HG02642 (cell line): ENCODE measurements around the gene ADGRA3.
"Not testable (repeated sequence)": the region's sequence is repeated elsewhere in the genome, so short reads cannot be mapped to it uniquely, and the experiment has no call there.

Experiments used
- ATAC-seq: cut with Tn5 transposase; IDR thresholded peaks from one replicate; pipeline ENCODE4 v1.9.1; 2021; ENCODE audit warnings: mild to moderate bottlenecking; ENCODE audit not compliant: unreplicated experiment, poor library complexity

ADGRA3 gene

DNA sequence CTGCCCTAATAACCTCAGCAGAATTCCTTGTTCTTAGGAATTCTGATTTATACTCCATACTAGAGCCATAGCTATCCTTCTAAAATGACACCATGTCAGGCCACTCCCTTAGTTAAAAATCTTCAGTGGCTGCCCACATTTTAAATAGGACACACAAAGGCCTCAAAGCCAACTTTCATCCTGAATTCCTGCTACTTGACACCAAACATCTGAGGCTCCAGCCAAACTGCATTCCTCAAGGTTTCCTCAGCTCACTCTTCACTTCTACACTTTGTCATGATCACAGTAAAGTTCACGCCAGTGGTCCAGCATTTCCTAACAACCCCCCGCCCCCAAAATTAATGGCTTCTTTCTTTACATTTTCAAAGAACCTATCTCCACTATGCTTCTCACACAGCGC is 124.3 kb downstream of the ADGRA3 start:
- ATAC-seq, result no peak

DNA sequence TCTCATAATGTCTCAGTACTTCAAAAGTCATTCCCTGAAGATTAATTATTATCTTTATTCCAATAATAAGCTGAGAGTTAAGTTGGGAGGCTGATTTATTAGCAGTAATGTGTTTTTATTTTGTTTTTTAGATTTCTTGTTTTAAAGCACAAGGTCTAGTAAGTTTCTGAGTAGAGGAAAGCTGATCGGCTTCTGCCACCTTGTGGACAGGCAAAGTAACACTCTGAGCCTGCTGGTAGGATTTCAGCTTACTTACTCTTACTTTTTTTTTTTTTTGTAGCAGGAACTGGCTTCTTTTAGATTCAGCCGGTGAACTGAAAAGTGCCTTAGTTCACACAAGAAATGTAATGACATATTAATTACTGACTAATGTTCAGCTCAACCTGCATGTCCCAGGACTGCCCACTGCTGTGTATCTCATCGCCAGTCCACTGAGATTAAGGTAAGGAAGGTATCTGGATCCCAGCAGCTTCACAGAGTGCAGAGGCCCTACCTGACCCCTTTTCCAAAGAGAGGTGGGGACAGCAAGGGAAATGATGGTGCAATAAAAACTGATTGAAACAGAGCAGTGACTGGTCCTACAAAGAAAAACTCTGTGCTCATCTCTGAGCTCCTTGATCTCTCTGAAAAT is 126.5 kb downstream of the ADGRA3 start:
- ATAC-seq, result peak; percentile 72

DNA sequence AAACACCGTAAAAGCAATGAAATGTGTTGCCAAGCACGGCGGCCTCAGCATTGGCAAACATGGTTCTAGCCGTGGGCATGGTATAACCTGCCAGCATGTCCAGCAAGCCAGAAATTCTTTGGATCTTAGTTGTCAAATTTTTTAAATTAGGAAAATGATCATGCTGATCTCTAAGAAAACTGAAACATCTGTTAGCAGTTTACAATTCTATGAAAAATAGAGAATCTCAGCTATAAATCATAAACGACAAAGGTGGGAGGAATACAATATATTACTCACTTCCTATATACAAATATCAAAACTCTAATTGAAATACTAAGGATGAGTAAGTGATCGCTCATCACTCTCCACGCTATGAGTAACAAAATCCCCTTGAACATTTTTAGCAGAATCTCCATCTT is 130.3 kb downstream of the ADGRA3 start:
- no peak for ATAC-seq

DNA sequence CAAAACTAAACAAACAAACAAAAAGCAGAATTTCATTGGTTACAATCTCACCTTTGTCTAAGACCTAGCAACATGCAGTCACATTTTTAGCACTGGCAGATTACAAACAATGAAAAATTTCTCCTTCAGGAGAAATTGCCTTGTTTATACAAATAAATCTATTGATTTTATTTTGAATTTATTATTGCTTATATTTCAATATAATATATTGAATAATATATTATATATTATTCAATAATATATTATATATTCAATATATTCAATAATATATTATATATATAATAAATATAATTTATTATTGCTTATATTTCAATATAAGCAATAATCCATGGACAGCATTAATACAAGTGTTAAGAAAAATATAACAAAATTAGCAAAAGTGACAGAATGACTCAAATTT is 131.7 kb downstream of the ADGRA3 start:
- ATAC-seq, result no peak

DNA sequence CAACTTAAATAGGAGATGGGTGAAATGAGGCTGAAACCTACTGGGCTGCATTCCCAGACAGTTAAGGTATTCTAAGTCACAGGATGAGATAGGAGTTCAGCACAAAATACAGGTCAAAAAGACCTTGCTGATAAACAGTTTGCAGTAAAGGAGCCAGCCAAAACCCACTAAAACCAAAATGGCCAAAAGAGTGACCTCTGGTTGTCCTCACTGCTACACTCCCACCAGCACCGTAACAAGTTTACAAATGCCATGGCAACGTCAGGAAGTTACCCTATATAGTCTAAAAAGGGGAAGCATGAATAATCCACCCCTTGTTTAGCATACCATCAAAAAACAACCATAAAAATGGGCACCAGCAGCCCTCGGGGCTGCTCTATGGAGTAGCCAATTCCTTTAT is 133.7 kb downstream of the ADGRA3 start:
- ATAC-seq, result not testable (repeated sequence)

DNA sequence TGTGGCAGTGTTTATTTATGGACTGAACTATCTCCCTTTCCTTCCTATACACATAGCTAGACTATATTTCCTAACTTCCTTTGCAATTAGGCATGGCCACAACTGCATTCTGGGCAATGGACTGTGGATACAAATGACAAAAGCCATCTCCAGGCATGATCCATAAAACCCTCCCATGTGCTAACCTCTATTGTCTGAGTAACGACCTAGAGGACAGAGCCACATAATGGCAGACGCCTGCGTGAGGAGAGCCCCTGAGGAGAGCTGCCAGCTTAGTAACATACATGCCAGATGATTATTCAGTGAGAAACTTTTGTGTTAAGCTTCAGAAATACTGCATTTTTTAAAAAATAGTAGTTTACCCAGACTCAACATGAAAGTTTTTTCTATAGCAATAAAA is 142.9 kb downstream of the ADGRA3 start:
- ATAC-seq, result no peak

DNA sequence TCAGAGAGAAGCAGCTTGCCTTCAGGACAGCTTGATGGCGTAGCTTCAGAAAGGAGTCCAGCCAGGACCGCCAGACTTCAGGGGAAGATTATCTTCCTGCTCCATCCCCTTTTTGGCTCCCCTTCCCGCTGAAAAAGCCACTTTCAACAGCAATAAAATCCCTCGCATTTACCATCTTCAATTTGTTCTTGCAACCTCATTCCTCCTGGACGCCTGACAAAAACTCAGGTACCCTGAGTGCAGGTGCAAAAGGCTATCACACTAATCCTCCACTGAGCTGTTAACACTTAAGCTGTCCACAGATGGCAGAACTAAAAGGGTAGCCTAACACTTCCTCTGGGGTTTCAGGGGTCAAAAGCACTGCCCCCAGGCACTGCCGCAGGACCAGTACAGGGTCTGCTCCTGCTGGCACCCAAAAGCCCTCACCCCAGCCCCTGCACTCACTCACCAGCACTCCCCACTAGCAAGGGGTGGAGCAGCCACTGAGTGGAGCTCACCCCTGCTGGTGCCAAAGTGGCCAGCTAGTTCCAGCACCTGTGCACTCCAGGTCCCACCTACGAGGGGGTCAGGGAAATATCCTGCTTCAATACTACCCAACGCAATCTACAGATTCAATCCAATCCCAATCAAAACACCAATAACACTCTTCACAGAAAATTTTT is 145.8 kb downstream of the ADGRA3 start:
- no peak for ATAC-seq

DNA sequence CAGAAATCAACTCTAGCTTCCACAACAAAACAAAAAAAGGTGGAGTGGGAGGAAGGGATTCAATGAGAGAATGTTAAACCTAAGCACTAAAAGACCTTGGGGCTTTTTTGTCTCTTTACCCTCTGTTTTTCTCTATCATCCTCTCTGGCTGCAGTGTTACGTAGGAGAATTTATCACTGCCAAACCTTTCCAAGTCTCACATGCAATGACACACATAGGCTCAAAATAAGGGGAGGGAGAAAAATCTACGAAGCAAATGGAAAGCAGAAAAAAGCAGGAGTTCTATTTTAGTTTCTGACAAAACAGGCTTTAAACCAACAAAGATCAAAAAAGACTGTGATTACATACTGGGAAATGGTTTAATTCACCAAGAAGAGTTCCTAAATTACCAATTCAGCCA is 152.1 kb downstream of the ADGRA3 start:
- no peak for ATAC-seq

DNA sequence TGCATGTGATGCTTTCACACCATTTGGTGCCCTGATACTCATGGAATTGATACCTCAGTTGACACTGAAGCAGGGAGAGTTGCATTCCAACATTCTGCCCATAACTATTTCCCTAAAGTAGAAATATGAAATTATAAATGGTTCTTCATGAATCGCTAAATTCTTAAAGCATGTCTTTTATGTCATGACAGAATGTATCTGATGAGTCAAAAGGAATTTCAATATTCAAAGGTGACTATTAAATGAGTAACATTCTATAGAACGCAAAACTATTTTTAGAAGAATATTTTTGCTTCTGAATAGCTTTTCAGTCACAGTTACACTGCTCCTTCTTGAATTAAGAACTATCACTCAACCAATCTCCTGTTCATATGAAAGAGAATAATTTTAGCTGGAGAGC is 152.8 kb downstream of the ADGRA3 start:
- no peak for ATAC-seq

DNA sequence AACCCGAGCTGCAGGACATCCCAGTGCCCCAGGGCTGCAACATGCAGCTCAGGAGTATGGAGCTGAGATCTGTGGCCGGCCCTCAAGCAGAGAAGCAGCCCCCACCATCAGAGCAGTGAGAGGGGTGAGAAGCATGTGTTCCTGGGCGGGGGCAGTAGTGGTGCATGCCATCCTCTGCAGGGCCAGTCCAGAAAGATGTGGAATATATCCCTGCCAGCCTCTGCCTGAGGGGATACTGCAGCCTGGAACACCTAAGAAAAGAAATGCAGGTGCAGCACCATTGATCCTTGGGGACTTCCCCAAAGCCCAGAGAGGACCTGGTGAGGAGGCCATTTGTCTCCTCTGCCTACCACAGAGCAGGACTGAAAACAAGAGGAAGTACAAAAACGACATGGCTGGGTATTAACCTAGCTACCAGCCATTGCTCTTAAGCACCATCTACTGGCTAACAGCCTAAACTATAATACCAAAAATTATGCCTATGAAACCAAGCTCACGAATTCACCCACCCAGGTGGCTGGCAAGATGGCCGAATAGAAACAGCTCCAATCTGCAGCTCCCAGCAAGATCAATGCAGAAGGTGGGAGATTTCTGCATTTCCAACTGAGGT is 158.8 kb downstream of the ADGRA3 start:
- ATAC-seq, result peak; percentile 55

DNA sequence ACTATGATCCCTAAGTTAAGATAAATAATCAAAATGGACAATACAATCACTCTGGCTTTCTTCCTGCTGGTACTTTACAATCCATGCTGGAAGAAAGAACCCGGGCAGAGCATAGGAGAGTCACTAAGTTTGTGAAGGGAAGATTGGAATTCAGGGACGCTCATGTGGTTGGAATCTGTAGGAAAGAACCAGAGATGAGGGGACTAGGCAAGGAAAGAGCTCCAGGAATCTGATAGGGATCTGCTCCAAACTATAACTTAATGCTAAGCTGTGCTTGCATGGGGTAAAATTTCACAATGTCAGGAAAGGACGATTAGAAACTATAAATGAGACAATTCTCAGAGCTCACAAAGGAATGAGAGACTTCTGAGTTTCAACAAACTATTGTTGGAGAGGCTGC is 167.5 kb downstream of the ADGRA3 start:
- ATAC-seq, result no peak

DNA sequence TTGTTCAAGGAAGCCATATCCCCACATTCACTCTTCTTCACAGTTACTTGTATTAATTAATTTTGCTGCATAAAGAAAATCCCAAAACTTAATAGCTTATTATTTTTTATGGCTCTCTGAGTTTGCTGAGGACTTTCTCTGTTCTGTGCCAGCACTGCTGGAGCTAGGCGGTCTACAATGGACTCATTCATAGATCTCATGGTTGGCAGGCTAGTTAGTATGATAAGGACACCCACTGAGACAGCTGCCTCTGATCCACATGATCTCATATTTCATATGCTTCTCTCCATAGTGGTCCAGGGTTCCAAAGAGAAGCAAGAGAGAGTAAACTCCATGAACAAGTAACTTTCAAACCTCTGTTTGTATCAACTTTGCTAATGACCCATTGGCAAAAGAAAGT is 170.2 kb downstream of the ADGRA3 start:
- ATAC-seq, result no peak

DNA sequence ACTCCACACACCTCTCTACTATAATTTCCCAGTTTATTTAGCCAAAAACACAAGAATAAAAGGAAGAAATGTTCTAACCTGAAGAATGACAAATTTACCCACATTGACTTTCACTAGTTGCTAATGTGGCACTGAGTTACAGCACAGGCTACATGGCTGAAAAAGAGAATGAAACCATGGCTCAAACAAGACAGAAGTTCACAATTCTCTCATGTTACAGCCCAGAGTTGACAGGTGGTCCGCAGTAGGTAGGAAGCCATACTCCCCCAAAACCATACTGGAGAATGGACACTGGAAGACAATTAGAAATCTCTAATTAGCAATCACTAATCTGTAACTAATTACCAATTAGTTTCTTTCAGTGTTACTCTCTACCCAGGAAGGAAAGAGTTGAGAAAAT is 170.8 kb downstream of the ADGRA3 start:
- ATAC-seq, result no peak

DNA sequence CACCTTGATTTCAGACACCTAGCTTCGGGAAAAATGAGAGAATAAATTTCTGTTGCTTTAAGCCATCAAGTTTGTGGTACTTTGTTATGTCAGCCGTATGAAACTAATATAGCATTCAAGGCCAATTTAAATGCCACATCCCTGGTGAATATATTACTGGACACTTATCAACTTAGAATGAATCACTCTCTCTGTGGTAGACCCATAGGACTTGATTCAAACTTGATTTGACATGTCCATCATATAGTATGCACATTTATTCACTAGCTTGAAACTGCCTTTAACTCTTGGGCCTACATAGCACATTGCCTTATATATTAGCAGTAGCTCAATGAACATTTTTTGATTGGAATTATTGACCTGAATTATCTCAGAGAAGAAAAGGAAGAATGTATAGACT is 172.3 kb downstream of the ADGRA3 start:
- no peak for ATAC-seq

DNA sequence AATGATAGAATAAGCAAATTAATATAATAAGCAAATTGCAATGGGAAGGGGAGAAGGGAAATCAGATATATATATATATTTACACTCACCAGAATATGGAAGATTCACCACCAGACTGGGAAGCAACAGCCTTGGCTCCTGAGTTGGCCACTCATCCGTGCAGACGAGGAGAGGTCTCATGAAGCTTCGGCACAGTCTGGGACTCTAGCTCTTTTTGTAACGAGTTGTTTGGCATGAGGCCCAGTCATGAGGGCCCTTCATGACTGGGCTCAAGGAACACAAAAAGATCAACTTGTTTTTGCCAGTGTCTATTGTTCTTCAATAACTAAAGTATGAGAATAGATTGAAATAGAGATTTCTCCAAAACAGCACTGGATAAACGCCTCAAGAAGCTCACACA is 176.4 kb downstream of the ADGRA3 start:
- ATAC-seq, result no peak

DNA sequence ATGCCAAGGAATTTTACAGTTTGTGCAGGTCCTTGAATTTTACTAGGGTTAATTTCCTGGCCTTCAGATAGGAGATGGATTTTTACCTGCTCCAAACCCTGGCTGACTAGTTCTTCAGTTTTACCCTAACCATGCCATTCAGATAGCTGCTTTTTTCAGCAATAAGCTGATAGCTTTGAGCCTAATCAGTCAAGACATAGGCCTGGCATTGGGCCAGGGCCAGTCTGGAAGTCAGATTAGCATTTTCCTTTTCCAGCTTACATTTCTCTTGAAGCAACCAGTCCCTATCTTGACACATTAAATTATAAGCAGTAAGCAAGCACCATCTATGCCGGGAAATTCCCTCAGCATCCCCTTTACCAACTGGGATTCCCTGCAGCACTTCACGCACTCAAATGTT is 177.1 kb downstream of the ADGRA3 start:
- no peak for ATAC-seq
